NCI-H1436 (cell line): ENCODE results near the gene TPK1.
"Not testable (repeated sequence)": the region's sequence is repeated elsewhere in the genome, so short reads cannot be mapped to it uniquely, and the experiment has no call there.

Source experiments
- DNase-seq: peaks from one replicate; lab custom pipeline; 2025; lab: John Stamatoyannopoulos, UW

TPK1 gene

GRCh38 chr7:144629598-144629997, 206.3 kb downstream of the TPK1 start:
- no peak for DNase-seq

GRCh38 chr7:144629011-144629410, 206.8 kb downstream of the TPK1 start:
- no peak for DNase-seq

GRCh38 chr7:144628176-144628575, 207.7 kb downstream of the TPK1 start:
- DNase-seq: no peak

GRCh38 chr7:144622745-144623144, 213.1 kb downstream of the TPK1 start:
- no peak for DNase-seq

GRCh38 chr7:144606261-144606660, 229.6 kb downstream of the TPK1 start:
- no peak for DNase-seq

GRCh38 chr7:144596953-144597352, 238.9 kb downstream of the TPK1 start:
- DNase-seq: no peak

- no peak for DNase-seq
These were observed 241.3 kb downstream of the TPK1 start for GRCh38 chr7:144594580-144594979.

GRCh38 chr7:144588559-144589051, 247.2 kb downstream of the TPK1 start:
- no peak for DNase-seq

- no peak for DNase-seq
These were observed 248.2 kb downstream of the TPK1 start for GRCh38 chr7:144587701-144588100.

GRCh38 chr7:144584726-144585125, 251.1 kb downstream of the TPK1 start:
- DNase-seq: no peak

GRCh38 chr7:144579687-144580086, 256.2 kb downstream of the TPK1 start:
- no peak for DNase-seq

- no peak for DNase-seq
These were observed 260.4 kb downstream of the TPK1 start for GRCh38 chr7:144575456-144575855.

- DNase-seq: not testable (repeated sequence)
These were observed 261.1 kb downstream of the TPK1 start for GRCh38 chr7:144574753-144575152.

GRCh38 chr7:144568233-144568632, 267.6 kb downstream of the TPK1 start:
- DNase-seq: no peak

GRCh38 chr7:144565586-144565985, 270.3 kb downstream of the TPK1 start:
- DNase-seq: no peak

- no peak for DNase-seq
These were observed 286.0 kb downstream of the TPK1 start for GRCh38 chr7:144549861-144550260.

- DNase-seq: no peak
These were observed 287.3 kb downstream of the TPK1 start for GRCh38 chr7:144548556-144548955.

GRCh38 chr7:144547888-144548287, 288.0 kb downstream of the TPK1 start:
- no peak for DNase-seq

GRCh38 chr7:144546782-144547181, 289.1 kb downstream of the TPK1 start:
- no peak for DNase-seq

- no peak for DNase-seq
These were observed 290.5 kb downstream of the TPK1 start for GRCh38 chr7:144545330-144545729.

GRCh38 chr7:144534655-144535395, 301.0 kb downstream of the TPK1 start:
- DNase-seq: no peak

- no peak for DNase-seq
These were observed 301.7 kb downstream of the TPK1 start for GRCh38 chr7:144534196-144534595.

GRCh38 chr7:144531181-144531580, 304.7 kb downstream of the TPK1 start:
- no peak for DNase-seq

GRCh38 chr7:144529269-144529926, 306.5 kb downstream of the TPK1 start:
- DNase-seq: no peak
